K562 (cell line): Measurements from ENCODE around the gene BOC.

ENCODE experiments used
- ELK1 ChIP-seq: sonication (generic); formaldehyde crosslinking; IDR thresholded peaks from 2 replicates; pipeline ENCODE4 v1.8.1; 2022; ENCODE audit warnings: missing genetic modification reagents
- GABPA ChIP-seq: fragments of 200-800 bp; sonication (Bioruptor generic); conservative IDR thresholded peaks from 2 replicates; pipeline ENCODE4 v1.6.1; 2016; ENCODE audit warnings: low read depth, missing genetic modification characterization, missing compliant biosample characterization
- GABPB1 ChIP-seq: sonication (generic); formaldehyde crosslinking; IDR thresholded peaks from 2 replicates; pipeline ENCODE4 v1.8.0; 2022; ENCODE audit warnings: mild to moderate bottlenecking, missing genetic modification reagents
- PHF8 ChIP-seq: fragments of 200-600 bp; sonication (generic); IDR thresholded peaks from 2 replicates; pipeline ENCODE4 v1.6.1; 2012; ENCODE audit warnings: mixed run types, mild to moderate bottlenecking, inconsistent platforms, low read length, moderate library complexity, borderline replicate concordance
- POLR2A ChIP-seq: fragments of 450-650 bp; conservative IDR thresholded peaks from 2 replicates; pipeline ENCODE4 v1.6.1; 2016
- RCOR1 ChIP-seq, 2 experiments: IDR thresholded peaks; 2 replicates each; pipeline ENCODE4 v1.6.1; 2012; ENCODE audit warnings: low read depth in 2 of 2, low read length in 2 of 2, borderline replicate concordance in 1 of 2, improper control_type of control experiment in 1 of 2
- SP2 ChIP-seq: IDR thresholded peaks from 2 replicates; pipeline ENCODE4 v1.6.1; 2011; ENCODE audit warnings: mild to moderate bottlenecking, low read depth, low read length, moderate library complexity; ENCODE audit not compliant: poor library complexity, severe bottlenecking; ENCODE audit errors: extremely low read depth
- TARDBP ChIP-seq: fragments of 450-650 bp; IDR thresholded peaks from 2 replicates; pipeline ENCODE4 v1.6.1; 2016
- TCF7L2 ChIP-seq: fragments of 150-350 bp; IDR thresholded peaks from 2 replicates; pipeline ENCODE4 v1.6.1; 2016; ENCODE audit warnings: low read depth, mild to moderate bottlenecking, low read length, moderate library complexity
- THAP7 ChIP-seq: fragments of 250-450 bp; sonication (Bioruptor Pico); IDR thresholded peaks from 2 replicates; pipeline ENCODE4 v1.5.0; 2021
- ZBTB8A ChIP-seq: fragments of 450-650 bp; IDR thresholded peaks from 2 replicates; pipeline ENCODE4 v1.6.1; 2018; ENCODE audit warnings: mild to moderate bottlenecking, moderate library complexity; ENCODE audit not compliant: partially characterized antibody
- ZKSCAN8 ChIP-seq: fragments of 200-800 bp; sonication (Bioruptor generic); IDR thresholded peaks from 2 replicates; pipeline ENCODE4 v1.6.1; 2016; ENCODE audit warnings: missing genetic modification characterization, missing compliant biosample characterization
- ZNF232 ChIP-seq: sonication (generic); formaldehyde crosslinking; IDR thresholded peaks from 2 replicates; pipeline ENCODE4 v1.8.0; 2022; ENCODE audit warnings: mild to moderate bottlenecking, missing genetic modification reagents
- TF ChIP-seq, protein P1 (sequence below): sonication (generic); formaldehyde crosslinking; IDR thresholded peaks from 2 replicates; pipeline ENCODE4 v1.8.0; 2022; ENCODE audit warnings: missing genetic modification reagents, mild to moderate bottlenecking, borderline replicate concordance

- TF ChIP-seq SP2, result no peak
- no peak for TF ChIP-seq GABPB1 (CRISPR knock-in tag)
- no peak for TF ChIP-seq ZNF232
- TF ChIP-seq ZKSCAN8, result no peak
- TF ChIP-seq, protein P1, sequence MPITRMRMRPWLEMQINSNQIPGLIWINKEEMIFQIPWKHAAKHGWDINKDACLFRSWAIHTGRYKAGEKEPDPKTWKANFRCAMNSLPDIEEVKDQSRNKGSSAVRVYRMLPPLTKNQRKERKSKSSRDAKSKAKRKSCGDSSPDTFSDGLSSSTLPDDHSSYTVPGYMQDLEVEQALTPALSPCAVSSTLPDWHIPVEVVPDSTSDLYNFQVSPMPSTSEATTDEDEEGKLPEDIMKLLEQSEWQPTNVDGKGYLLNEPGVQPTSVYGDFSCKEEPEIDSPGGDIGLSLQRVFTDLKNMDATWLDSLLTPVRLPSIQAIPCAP (CRISPR knock-in tag), result no peak
- no peak for TF ChIP-seq ELK1 (CRISPR knock-in tag)
- no peak for TF ChIP-seq PHF8
- no peak for TF ChIP-seq ZBTB8A
- no peak for TF ChIP-seq GABPA (tag)
- no peak for TF ChIP-seq POLR2A
- TF ChIP-seq THAP7, result no peak
- TF ChIP-seq TCF7L2, result no peak
- no peak for TF ChIP-seq TARDBP
- TF ChIP-seq RCOR1 (IDR thresholded peaks at IDR 0.05; ENCODE audit: borderline replicate concordance in 1 of 2, low read depth in 2 of 2, low read length in 2 of 2), result no peak
These were observed 15.1 kb downstream of the BOC start for GRCh38 chr3:113226491-113226890.
